ENCODE measurements around the gene LYPD1. TPM values are rescaled to one million over a fixed set of nuclear protein-coding genes. Genes with fewer than 3 reads are reported as not detected.

Gene LYPD1
- total RNA-seq, 4 donors from 2014 or later = 0.15 to 6.1 (median 1.6) TPM

DNA sequence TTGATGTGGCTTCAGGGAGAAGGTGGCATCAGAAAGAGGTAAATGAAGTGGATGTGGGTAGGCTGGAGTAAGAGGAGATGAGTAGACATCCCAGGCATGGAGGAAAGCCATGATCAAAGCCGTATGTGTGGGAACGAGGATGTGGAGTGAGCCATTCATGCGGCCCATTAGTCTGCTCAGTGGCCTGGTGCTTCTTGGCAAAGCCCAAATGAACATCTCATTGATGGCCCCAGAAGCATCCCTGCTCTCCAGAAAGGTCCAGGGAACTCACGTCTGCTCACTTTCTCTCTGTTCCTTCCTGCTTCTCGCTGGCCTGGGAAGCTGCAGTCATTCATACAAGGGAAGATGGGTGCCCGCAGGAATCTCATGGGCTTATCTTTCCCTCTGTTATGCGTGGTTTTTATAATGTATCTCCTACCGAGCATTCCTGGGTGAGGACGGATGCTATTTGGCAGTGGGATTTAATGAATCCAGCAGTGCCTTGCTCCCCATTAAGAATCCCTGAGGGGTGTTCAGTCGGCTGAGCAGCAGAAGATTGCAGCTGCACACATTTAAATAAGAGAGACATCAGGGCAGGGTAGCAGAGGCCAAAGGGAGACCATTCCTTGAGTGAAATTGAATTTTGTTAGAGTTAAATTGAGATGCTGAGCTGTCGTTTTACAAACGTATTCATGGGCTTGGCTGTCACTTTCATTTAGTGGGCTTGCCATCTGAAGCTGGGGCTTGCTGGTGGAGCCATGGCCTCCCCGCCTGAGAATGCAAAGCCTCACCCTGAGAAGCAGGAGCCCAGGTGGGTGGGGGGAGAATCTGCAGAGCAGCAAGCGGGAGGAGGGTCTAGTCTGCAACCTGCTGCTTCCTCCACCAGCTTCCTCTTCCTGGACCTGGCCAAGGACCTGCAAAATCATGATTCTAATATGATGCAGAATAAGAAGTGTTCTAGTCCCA is 64.5 kb downstream of the LYPD1 start:
- Histone ChIP-seq H3K27ac (no peak overlapping the region), H3K27me3 (no peaks in the 10 kb centered on the region), H3K4me3 (no peak overlapping the region), H3K36me3 (no peaks in the 10 kb centered on the region), H3K4me1 (no peaks in the 10 kb centered on the region), H3K9me3 (no peaks in the 10 kb centered on the region)
- intact Hi-C loops (cut with DNase I) = no loop called here
- WGBS, 2 donors = 76 to 80% methylated on average over 9 to 13 of the region's 14 CpGs
- DNase-seq = no peak
- no peak for TF ChIP-seq POLR2A (IDR thresholded peaks at IDR 0.05)
- TF ChIP-seq CTCF (IDR thresholded peaks at IDR 0.05) = no peak

GRCh38 chr2:132604561-132604960 is 65.4 kb downstream of the LYPD1 start:
- Histone ChIP-seq H3K9me3 (no peaks in the 10 kb centered on the region), H3K27ac (no peak overlapping the region), H3K4me3 (no peak overlapping the region), H3K4me1 (no peaks in the 10 kb centered on the region), H3K36me3 (no peaks in the 10 kb centered on the region), H3K27me3 (no peaks in the 10 kb centered on the region)
- WGBS, 2 donors = 72 to 82% methylated on average over 1 of the region's 1 CpG
- no peak for TF ChIP-seq CTCF (IDR thresholded peaks at IDR 0.05)
- DNase-seq = no peak
- intact Hi-C loops (cut with DNase I) = no loop called here

- Histone ChIP-seq H3K36me3 (no peaks in the 10 kb centered on the region), H3K9me3 (no peaks in the 10 kb centered on the region), H3K27ac (no peak overlapping the region), H3K4me3 (no peak overlapping the region), H3K27me3 (no peaks in the 10 kb centered on the region), H3K4me1 (no peaks in the 10 kb centered on the region)
- no peak for TF ChIP-seq POLR2A (IDR thresholded peaks at IDR 0.05)
- no peak for TF ChIP-seq CTCF (IDR thresholded peaks at IDR 0.05)
- no peak for DNase-seq
- intact Hi-C loops (cut with DNase I) = no loop called here
- 79 to 92% methylated on average over 4 of the region's 4 CpGs for WGBS, 2 donors
Measured at GRCh38 chr2:132599556-132599955, 70.4 kb downstream of the LYPD1 start.

DNA sequence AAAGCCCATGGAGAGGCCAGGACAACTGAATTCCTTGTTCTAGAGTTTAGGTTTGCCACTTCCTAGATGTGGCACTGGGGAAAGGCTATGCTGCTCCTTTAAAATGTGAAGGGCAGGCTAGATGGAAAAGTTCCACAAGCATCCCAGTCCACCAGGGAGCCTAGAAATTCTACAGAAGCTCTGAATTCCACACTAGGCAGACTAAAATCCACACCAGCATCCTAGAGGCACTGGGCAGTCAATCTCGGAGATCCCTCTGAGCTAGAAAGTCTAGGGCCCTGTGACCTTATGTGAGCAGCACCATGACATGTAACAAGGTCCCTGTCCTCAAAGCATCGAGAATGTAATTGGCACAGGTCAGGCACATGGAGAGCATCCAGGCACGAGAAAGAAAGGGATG is 71.5 kb downstream of the LYPD1 start:
- Histone ChIP-seq H3K4me3 (no peak overlapping the region), H3K27me3 (no peaks in the 10 kb centered on the region), H3K9me3 (no peaks in the 10 kb centered on the region), H3K4me1 (no peaks in the 10 kb centered on the region), H3K27ac (no peak overlapping the region), H3K36me3 (no peaks in the 10 kb centered on the region)
- intact Hi-C loops (cut with DNase I) = no loop called here
- TF ChIP-seq CTCF (IDR thresholded peaks at IDR 0.05) = no peak
- TF ChIP-seq POLR2A (IDR thresholded peaks at IDR 0.05) = no peak
- 72 to 77% methylated on average over 3 of the region's 3 CpGs for WGBS, 2 donors
- no peak for DNase-seq

- WGBS, 2 donors = 63 to 78% methylated on average over 1 of the region's 1 CpG
- H3K27ac ChIP-seq = no peak overlapping the region
- no peak overlapping the region for H3K4me3 ChIP-seq
- no peaks in the 10 kb centered on the region for H3K9me3 ChIP-seq
- H3K27me3 ChIP-seq = no peaks in the 10 kb centered on the region
- H3K36me3 ChIP-seq = no peaks in the 10 kb centered on the region
- H3K4me1 ChIP-seq = no peaks in the 10 kb centered on the region
- intact Hi-C loops (cut with DNase I) = no loop called here
- TF ChIP-seq POLR2A (IDR thresholded peaks at IDR 0.05) (no peak), CTCF (IDR thresholded peaks at IDR 0.05) (no peak)
- DNase-seq = no peak
Measured at GRCh38 chr2:132597831-132598230, 72.2 kb downstream of the LYPD1 start.
